ENCODE results near the gene PARVG.

DNA sequence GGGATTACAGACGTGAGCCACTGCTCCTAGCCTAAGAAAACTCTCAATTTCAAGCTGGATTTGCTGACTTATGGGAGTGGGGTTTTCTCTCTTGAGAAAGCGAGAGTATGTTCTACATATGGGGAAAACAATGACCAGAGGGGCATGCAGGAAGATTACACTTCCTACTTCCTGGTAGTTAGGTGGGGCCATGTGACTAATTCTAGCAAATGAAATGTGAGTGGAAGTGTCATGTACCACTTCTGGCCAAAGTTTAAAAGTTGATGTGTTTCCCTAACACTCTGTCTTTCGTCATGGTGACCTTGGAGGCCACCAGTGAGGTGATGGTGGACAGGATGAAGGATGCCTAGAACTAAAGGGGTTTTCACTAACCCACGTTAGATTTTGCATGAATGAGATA, 50.5 kb downstream of the PARVG start:
- TF ChIP-seq, protein P1, sequence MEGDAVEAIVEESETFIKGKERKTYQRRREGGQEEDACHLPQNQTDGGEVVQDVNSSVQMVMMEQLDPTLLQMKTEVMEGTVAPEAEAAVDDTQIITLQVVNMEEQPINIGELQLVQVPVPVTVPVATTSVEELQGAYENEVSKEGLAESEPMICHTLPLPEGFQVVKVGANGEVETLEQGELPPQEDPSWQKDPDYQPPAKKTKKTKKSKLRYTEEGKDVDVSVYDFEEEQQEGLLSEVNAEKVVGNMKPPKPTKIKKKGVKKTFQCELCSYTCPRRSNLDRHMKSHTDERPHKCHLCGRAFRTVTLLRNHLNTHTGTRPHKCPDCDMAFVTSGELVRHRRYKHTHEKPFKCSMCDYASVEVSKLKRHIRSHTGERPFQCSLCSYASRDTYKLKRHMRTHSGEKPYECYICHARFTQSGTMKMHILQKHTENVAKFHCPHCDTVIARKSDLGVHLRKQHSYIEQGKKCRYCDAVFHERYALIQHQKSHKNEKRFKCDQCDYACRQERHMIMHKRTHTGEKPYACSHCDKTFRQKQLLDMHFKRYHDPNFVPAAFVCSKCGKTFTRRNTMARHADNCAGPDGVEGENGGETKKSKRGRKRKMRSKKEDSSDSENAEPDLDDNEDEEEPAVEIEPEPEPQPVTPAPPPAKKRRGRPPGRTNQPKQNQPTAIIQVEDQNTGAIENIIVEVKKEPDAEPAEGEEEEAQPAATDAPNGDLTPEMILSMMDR (conservative IDR thresholded peaks at IDR 0.05; ENCODE audit: low read depth, low read length), result no peak
- TF ChIP-seq EZH2phosphoT487 (IDR thresholded peaks at IDR 0.05; ENCODE audit: borderline replicate concordance, low read length), result no peak
